ENCODE measurements around the gene PHC2.
A peak's percentile ranks its signal among the peaks of the same experiment; 100 is the strongest.

Gene PHC2

GRCh38 chr1:33388805-33389771 is 41.8 kb downstream of the PHC2 start:
- DNase-seq = no peak

GRCh38 chr1:33387625-33388024 is 43.3 kb downstream of the PHC2 start:
- DNase-seq = peak; percentile 47

GRCh38 chr1:33385251-33385650 is 45.6 kb downstream of the PHC2 start:
- DNase-seq = no peak

GRCh38 chr1:33384040-33384812 is 46.7 kb downstream of the PHC2 start:
- peak; percentile 71 for DNase-seq

- DNase-seq = no peak
These were observed 47.4 kb downstream of the PHC2 start for GRCh38 chr1:33383489-33383888.

GRCh38 chr1:33382661-33383415 is 48.1 kb downstream of the PHC2 start:
- DNase-seq = no peak

- DNase-seq = no peak
These were observed 48.9 kb downstream of the PHC2 start for GRCh38 chr1:33381977-33382376.

GRCh38 chr1:33380811-33381210 is 50.1 kb downstream of the PHC2 start:
- DNase-seq = no peak

- DNase-seq = peak; percentile 67
These were observed 51.1 kb downstream of the PHC2 start for GRCh38 chr1:33379631-33380354.

- DNase-seq = no peak
These were observed 51.9 kb downstream of the PHC2 start for GRCh38 chr1:33378976-33379375.

GRCh38 chr1:33378524-33378923 is 52.4 kb downstream of the PHC2 start:
- no peak for DNase-seq

- DNase-seq = no peak
These were observed 53.1 kb downstream of the PHC2 start for GRCh38 chr1:33377756-33378155.

- no peak for DNase-seq
These were observed 53.9 kb downstream of the PHC2 start for GRCh38 chr1:33377013-33377412.

GRCh38 chr1:33375316-33375715 is 55.6 kb downstream of the PHC2 start:
- DNase-seq = no peak

- DNase-seq = no peak
These were observed 56.4 kb downstream of the PHC2 start for GRCh38 chr1:33374336-33375105.

GRCh38 chr1:33373606-33374005 is 57.3 kb downstream of the PHC2 start:
- no peak for DNase-seq

- no peak for DNase-seq
These were observed 58.2 kb downstream of the PHC2 start for GRCh38 chr1:33372677-33373076.

- DNase-seq = no peak
These were observed 58.7 kb downstream of the PHC2 start for GRCh38 chr1:33372162-33372561.

- no peak for DNase-seq
These were observed 59.6 kb downstream of the PHC2 start for GRCh38 chr1:33371334-33371733.

GRCh38 chr1:33370827-33371226 is 60.1 kb downstream of the PHC2 start:
- no peak for DNase-seq

GRCh38 chr1:33370301-33370700 is 60.6 kb downstream of the PHC2 start:
- DNase-seq = no peak

- no peak for DNase-seq
These were observed 61.1 kb downstream of the PHC2 start for GRCh38 chr1:33369764-33370163.

Data from suppressor macrophage treated with lipopolysaccharide for 4 hours (primary cell).